HepG2 (cell line): ENCODE measurements around the gene CALML4. TPM values are rescaled to one million over a fixed set of nuclear protein-coding genes. Genes with fewer than 3 reads are reported as not detected.
A peak's percentile ranks its signal among the peaks of the same experiment; 100 is the strongest.

Experiments
- ATAC-seq: fragments of 200-7000 bp; cut with Tn5 transposase; 3 replicates; pipeline ENCODE4 v1.9.1; 2020; ENCODE audit warnings: mild to moderate bottlenecking, moderate library complexity
- BruUV-seq: library from RNA; stranded (reverse); fragments of 400-500 nt; replicated peaks from 2 replicates; lab custom pipeline; 2021; lab: Mats Ljungman, UMichigan
- CTCF ChIA-PET: fragments of 300-600 bp; formaldehyde crosslinking; extraction: SDS; loops from one replicate; lab custom pipeline; 2021; ENCODE audit warnings: low total read pairs, inconsistent platforms, low intra/inter-chr PET ratio; lab: Yijun Ruan, JAX
- POLR2A ChIA-PET: fragments of 350-600 bp; sonication (Branson Sonifier 250); formaldehyde crosslinking; loops from one replicate; lab custom pipeline; 2020; ENCODE audit warnings: antibody characterized with exemption, inconsistent platforms; lab: Yijun Ruan, JAX
- DNase-seq: peaks from one replicate; pipeline ENCODE4 v3.0.0-alpha.2; 2015; ENCODE audit warnings: low spot score
- FAIRE-seq: peaks from 3 replicates; lab custom pipeline; 2011; peaks lifted over from hg19 to GRCh38; lab: Jason Lieb, UNC
- H2AFZ ChIP-seq: one replicate; pipeline ENCODE4 v1.6.1; 2011; ENCODE audit warnings: low read length, inconsistent platforms
- H3K27ac ChIP-seq: fragments of 300-600 bp; 3 replicates; pipeline ENCODE4 v1.8.0; 2011; ENCODE audit warnings: mixed run types, mild to moderate bottlenecking, mixed read lengths, low read length, inconsistent platforms; ENCODE audit not compliant: insufficient read depth; ENCODE audit errors: extremely low read length
- H3K27me3 ChIP-seq, 2 experiments: fragments of 200-600 bp in 1 of 2; 2 replicates in 1 of 2; 3 replicates in 1 of 2; pipeline versions ENCODE4 v1.6.0 to v1.8.0; 2011; ENCODE audit warnings: low read length in 2 of 2, mild to moderate bottlenecking in 2 of 2, moderate library complexity in 2 of 2, inconsistent platforms in 1 of 2; ENCODE audit not compliant: insufficient read depth in 2 of 2, control insufficient read depth in 1 of 2
- H3K36me3 ChIP-seq, 2 experiments: fragments of 200-600 bp in 1 of 2; replicated peaks in 1 of 2; 2 replicates in 1 of 2; 3 replicates in 1 of 2; pipeline versions ENCODE4 v1.5.1 to v1.8.0; 2011; ENCODE audit warnings: low read length in 2 of 2, inconsistent platforms in 1 of 2; ENCODE audit not compliant: insufficient read depth in 2 of 2, control insufficient read depth in 1 of 2
- H3K4me1 ChIP-seq: 2 replicates; pipeline ENCODE4 v1.5.1; 2012; ENCODE audit warnings: low read length, inconsistent platforms; ENCODE audit not compliant: insufficient read depth
- H3K4me2 ChIP-seq: 2 replicates; pipeline ENCODE4 v1.6.0; 2011; ENCODE audit warnings: low read depth, low read length, inconsistent platforms
- H3K4me3 ChIP-seq, 3 experiments: fragments of 200-600 bp in 1 of 3; sonication (generic), shearing (Covaris generic) in 1 of 3; replicated peaks in 1 of 3; 2 replicates each; pipeline ENCODE4 v1.5.1; 2011 to 2016; ENCODE audit warnings: low read length in 3 of 3, inconsistent platforms in 2 of 3, low read depth in 2 of 3, mild to moderate bottlenecking in 2 of 3, control low read depth in 1 of 3, mixed read lengths in 1 of 3; ENCODE audit not compliant: insufficient read depth in 1 of 3
- H3K79me2 ChIP-seq: one replicate; pipeline ENCODE4 v1.6.1; 2011; ENCODE audit warnings: low read length, inconsistent platforms; ENCODE audit not compliant: insufficient read depth
- H3K9ac ChIP-seq: 2 replicates; pipeline ENCODE4 v1.6.0; 2011; ENCODE audit warnings: mild to moderate bottlenecking, low read depth, low read length, inconsistent platforms; ENCODE audit not compliant: insufficient read depth
- H3K9me3 ChIP-seq: 2 replicates; pipeline ENCODE4 v1.5.1; 2012; ENCODE audit warnings: mild to moderate bottlenecking, low read length
- H4K20me1 ChIP-seq: 2 replicates; pipeline ENCODE4 v1.6.0; 2011; ENCODE audit warnings: inconsistent platforms, mild to moderate bottlenecking, low read length, moderate library complexity; ENCODE audit not compliant: insufficient read depth
- ZNF136 ChIP-seq: sonication (generic); formaldehyde crosslinking; IDR thresholded peaks from 2 replicates; pipeline ENCODE4 v1.8.1; 2022; ENCODE audit warnings: low read depth, mild to moderate bottlenecking, moderate library complexity, missing genetic modification reagents
- ZNF501 ChIP-seq: sonication (generic); formaldehyde crosslinking; IDR thresholded peaks from 2 replicates; pipeline ENCODE4 v1.5.1; 2020; ENCODE audit warnings: mild to moderate bottlenecking, moderate library complexity, missing genetic modification reagents
- WGBS: methylation state at CpG from one replicate; pipeline ENCODE4 v1.1.6; 2017; ENCODE audit warnings: low lambda C conversion rate; 5-methylcytosine and 5-hydroxymethylcytosine counted together
- in situ Hi-C: cut with HindIII; loops from 2 replicates; pipeline ENCODE4 v1.10.0; 2017; ENCODE audit warnings: low pct_unique_long_range_greater_than_20kb; ENCODE audit not compliant: extremely low pct_ligation_motif_present
- intact Hi-C: fragments of 100-400 bp; cut with micrococcal nuclease; formaldehyde crosslinking; loops from one replicate; pipeline ENCODE4 v1.10.0; 2022; ENCODE audit not compliant: unreplicated experiment
- polyA plus RNA-seq, 8 experiments: library from polyadenylated mRNA; depleted of rRNA in 3 of 8; stranded (reverse) in 7 of 8; unstranded in 1 of 8; fragments of >200 nt; fragmentation: Illumina TruSeq in 4 of 8; extraction: Trizol in 4 of 8; gene quantifications; 2 replicates each; pipeline versions ENCODE4 v1.2.1 to v1.2.3, GENCODE V29; 2011 to 2016; ENCODE audit warnings: low read depth in 4 of 8, missing spikeins in 1 of 8, mixed read lengths in 1 of 8; ENCODE audit not compliant: insufficient read depth in 1 of 8
- total RNA-seq, 5 experiments: library from RNA; depleted of rRNA; stranded (reverse); fragments of >200 nt; fragmentation: Illumina TruSeq; extraction: Trizol; gene quantifications; 2 replicates each; pipeline ENCODE4 v1.2.3, GENCODE V29; 2016; ENCODE audit warnings: low read depth in 1 of 5
- TF ChIP-seq, protein P1 (sequence below): sonication (generic); formaldehyde crosslinking; IDR thresholded peaks from 2 replicates; pipeline ENCODE4 v1.9.0; 2021; ENCODE audit warnings: mild to moderate bottlenecking, missing genetic modification reagents

The CALML4 gene
- total and polyA plus RNA-seq, 2 of the 13 experiments (the other 11 are each of a cell fraction or from before 2014, with no cell fraction given) = 3.6 to 8.7 TPM

DNA sequence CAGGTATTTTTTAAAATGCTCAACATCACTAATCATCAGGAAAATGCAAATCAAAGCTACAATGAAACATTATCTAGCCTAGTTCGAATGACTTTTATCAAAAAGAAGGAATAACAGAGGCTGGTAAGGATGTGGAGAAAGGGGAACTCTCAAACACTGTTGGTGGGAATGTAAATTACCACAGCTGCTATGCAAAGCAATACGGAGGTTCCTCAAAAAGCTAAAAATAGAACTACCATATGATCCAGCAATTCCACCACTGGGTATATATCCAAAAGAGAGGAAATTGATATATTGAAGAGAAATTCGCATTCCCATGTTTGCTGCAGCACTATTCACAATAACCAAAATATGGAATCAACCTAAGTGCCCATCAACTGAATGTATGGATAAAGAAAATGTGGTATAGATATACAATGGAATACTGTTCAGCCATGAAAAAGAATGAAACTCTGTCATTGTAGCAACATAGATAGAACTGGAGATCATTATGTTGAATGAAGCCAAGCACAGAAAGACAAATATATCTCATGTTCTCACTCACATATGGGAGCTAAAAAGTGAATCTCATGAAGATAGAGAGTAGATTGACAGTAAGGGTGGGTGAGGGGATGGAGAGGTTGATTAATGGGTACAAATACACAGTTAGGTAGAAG, 44.1 kb upstream of the CALML4 start (continued):
- TF ChIP-seq, protein P1, sequence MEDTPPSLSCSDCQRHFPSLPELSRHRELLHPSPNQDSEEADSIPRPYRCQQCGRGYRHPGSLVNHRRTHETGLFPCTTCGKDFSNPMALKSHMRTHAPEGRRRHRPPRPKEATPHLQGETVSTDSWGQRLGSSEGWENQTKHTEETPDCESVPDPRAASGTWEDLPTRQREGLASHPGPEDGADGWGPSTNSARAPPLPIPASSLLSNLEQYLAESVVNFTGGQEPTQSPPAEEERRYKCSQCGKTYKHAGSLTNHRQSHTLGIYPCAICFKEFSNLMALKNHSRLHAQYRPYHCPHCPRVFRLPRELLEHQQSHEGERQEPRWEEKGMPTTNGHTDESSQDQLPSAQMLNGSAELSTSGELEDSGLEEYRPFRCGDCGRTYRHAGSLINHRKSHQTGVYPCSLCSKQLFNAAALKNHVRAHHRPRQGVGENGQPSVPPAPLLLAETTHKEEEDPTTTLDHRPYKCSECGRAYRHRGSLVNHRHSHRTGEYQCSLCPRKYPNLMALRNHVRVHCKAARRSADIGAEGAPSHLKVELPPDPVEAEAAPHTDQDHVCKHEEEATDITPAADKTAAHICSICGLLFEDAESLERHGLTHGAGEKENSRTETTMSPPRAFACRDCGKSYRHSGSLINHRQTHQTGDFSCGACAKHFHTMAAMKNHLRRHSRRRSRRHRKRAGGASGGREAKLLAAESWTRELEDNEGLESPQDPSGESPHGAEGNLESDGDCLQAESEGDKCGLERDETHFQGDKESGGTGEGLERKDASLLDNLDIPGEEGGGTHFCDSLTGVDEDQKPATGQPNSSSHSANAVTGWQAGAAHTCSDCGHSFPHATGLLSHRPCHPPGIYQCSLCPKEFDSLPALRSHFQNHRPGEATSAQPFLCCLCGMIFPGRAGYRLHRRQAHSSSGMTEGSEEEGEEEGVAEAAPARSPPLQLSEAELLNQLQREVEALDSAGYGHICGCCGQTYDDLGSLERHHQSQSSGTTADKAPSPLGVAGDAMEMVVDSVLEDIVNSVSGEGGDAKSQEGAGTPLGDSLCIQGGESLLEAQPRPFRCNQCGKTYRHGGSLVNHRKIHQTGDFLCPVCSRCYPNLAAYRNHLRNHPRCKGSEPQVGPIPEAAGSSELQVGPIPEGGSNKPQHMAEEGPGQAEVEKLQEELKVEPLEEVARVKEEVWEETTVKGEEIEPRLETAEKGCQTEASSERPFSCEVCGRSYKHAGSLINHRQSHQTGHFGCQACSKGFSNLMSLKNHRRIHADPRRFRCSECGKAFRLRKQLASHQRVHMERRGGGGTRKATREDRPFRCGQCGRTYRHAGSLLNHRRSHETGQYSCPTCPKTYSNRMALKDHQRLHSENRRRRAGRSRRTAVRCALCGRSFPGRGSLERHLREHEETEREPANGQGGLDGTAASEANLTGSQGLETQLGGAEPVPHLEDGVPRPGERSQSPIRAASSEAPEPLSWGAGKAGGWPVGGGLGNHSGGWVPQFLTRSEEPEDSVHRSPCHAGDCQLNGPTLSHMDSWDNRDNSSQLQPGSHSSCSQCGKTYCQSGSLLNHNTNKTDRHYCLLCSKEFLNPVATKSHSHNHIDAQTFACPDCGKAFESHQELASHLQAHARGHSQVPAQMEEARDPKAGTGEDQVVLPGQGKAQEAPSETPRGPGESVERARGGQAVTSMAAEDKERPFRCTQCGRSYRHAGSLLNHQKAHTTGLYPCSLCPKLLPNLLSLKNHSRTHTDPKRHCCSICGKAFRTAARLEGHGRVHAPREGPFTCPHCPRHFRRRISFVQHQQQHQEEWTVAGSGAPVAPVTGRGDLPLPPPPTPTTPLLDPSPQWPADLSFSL (CRISPR knock-in tag) = no peak

DNA sequence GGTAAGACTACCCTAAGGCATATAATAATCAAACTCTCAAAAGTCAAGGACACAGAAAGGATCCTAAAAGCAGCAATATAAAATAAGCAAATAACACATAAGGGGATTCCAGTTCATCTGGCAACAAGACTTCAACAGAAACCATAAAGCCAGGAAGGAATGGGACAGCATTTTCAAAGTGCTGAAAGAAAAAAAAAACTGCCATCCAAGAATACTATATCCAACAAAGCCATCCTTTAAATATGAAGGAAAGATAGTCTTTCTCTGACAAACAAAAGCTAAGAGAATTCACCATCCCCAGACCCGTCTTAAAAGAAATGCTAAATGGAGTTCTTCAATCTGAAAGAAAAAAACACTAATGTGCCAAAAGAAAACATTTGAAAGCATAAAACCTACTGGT, 39.1 kb upstream of the CALML4 start:
- ATAC-seq (no peak), FAIRE-seq (no peak), DNase-seq (no peak)
- no peaks in the 10 kb centered on the region for H3K4me1 ChIP-seq
- TF ChIP-seq ZNF501 (CRISPR knock-in tag) (no peak), ZNF136 (CRISPR knock-in tag) (0 out of 2 replicates have a peak, but pooled peaks have one; percentile 73)
- H3K36me3 ChIP-seq = no peaks in the 10 kb centered on the region
- no peaks in the 10 kb centered on the region for H4K20me1 ChIP-seq
- H3K4me2 ChIP-seq = no peak overlapping the region
- in situ Hi-C loops (no loop called here), intact Hi-C loops (no loop called here)
- ChIA-PET POLR2A (no interaction called here), CTCF (no interaction called here)
- no TSS peak for BruUV-seq
- no peak overlapping the region for H3K4me3 ChIP-seq
- 68% methylated on average over 1 of the region's 1 CpG for WGBS
- H3K9me3 ChIP-seq = peaks cover 8% of the 10 kb centered on the region
- no peaks in the 10 kb centered on the region for H3K79me2 ChIP-seq
- H2AFZ ChIP-seq = no peak overlapping the region
- no peak overlapping the region for H3K27ac ChIP-seq
- no peak overlapping the region for H3K9ac ChIP-seq
- H3K27me3 ChIP-seq = no peaks in the 10 kb centered on the region
